IMR-90 (cell line): Measurements from ENCODE around the gene SLC39A8. TPM values are rescaled to one million over a fixed set of nuclear protein-coding genes. Genes with fewer than 3 reads are reported as not detected.

Source experiments
- ATAC-seq: fragments of 200-7000 bp; cut with Tn5 transposase; 2 replicates; pipeline ENCODE4 v1.9.1; 2020; ENCODE audit warnings: low read depth, mild to moderate bottlenecking, moderate library complexity
- BruUV-seq: library from RNA; stranded (reverse); fragments of 400-500 nt; replicated peaks from 2 replicates; lab custom pipeline; 2021; lab: Mats Ljungman, UMichigan
- CTCF ChIA-PET: fragments of 300-600 bp; formaldehyde crosslinking; extraction: SDS; loops from one replicate; lab custom pipeline; 2021; ENCODE audit warnings: antibody characterized with exemption; lab: Yijun Ruan, JAX
- POLR2A ChIA-PET: fragments of 300-600 bp; sonication (Branson Sonifier 250); formaldehyde crosslinking; loops from one replicate; lab custom pipeline; 2022; ENCODE audit warnings: antibody characterized with exemption; ENCODE audit not compliant: unreplicated experiment; lab: Charles Lee
- DNase-seq: peaks from one replicate; pipeline ENCODE4 v3.0.0; 2013
- H2AFZ ChIP-seq: replicated peaks from 2 replicates; pipeline ENCODE3; 2013; ENCODE audit warnings: low read length, mild to moderate bottlenecking; ENCODE audit not compliant: poor library complexity
- H2AK5ac ChIP-seq: 2 replicates; pipeline ENCODE4 v1.6.1; 2013; ENCODE audit warnings: low read depth, low read length, inconsistent platforms
- H2AK9ac ChIP-seq: replicated peaks from 2 replicates; pipeline ENCODE3; 2013; ENCODE audit warnings: mild to moderate bottlenecking, low read depth, low read length, moderate library complexity; ENCODE audit not compliant: poor library complexity
- H2BK120ac ChIP-seq: 2 replicates; pipeline ENCODE4 v1.6.1; 2013; ENCODE audit warnings: low read depth, low read length, inconsistent platforms
- H2BK15ac ChIP-seq: 3 replicates; pipeline ENCODE4 v1.6.1; 2013; ENCODE audit warnings: low read depth, low read length, inconsistent platforms
- H2BK20ac ChIP-seq: 2 replicates; pipeline ENCODE4 v1.6.1; 2013; ENCODE audit warnings: low read depth, mild to moderate bottlenecking, inconsistent platforms, low read length, moderate library complexity
- H2BK5ac ChIP-seq: 2 replicates; pipeline ENCODE4 v1.6.1; 2013; ENCODE audit warnings: mild to moderate bottlenecking, low read depth, low read length, inconsistent platforms; ENCODE audit not compliant: poor library complexity, severe bottlenecking
- H3K14ac ChIP-seq: replicated peaks from 2 replicates; pipeline ENCODE4 v1.6.1; 2013; ENCODE audit warnings: low read depth, low read length, inconsistent platforms
- H3K18ac ChIP-seq: 2 replicates; pipeline ENCODE4 v1.6.1; 2013; ENCODE audit warnings: low read depth, low read length, control low read depth
- H3K23ac ChIP-seq: 2 replicates; pipeline ENCODE4 v1.6.1; 2013; ENCODE audit warnings: low read depth, low read length, inconsistent platforms
- H3K27ac ChIP-seq: 2 replicates; pipeline ENCODE4 v1.5.1; 2013; ENCODE audit warnings: mild to moderate bottlenecking, control low read depth, low read length; ENCODE audit not compliant: insufficient read depth
- H3K27me3 ChIP-seq: 2 replicates; pipeline ENCODE4 v1.6.1; 2013; ENCODE audit warnings: low read length; ENCODE audit not compliant: control insufficient read depth, insufficient read depth
- H3K36me3 ChIP-seq: 2 replicates; pipeline ENCODE4 v1.6.1; 2013; ENCODE audit warnings: low read length, mixed read lengths; ENCODE audit not compliant: control insufficient read depth, insufficient read depth
- H3K4ac ChIP-seq: 2 replicates; pipeline ENCODE4 v1.6.1; 2013; ENCODE audit warnings: low read depth, low read length, inconsistent platforms
- H3K4me1 ChIP-seq: 2 replicates; pipeline ENCODE4 v1.6.1; 2013; ENCODE audit warnings: low read length, mixed read lengths; ENCODE audit not compliant: control insufficient read depth, insufficient read depth
- H3K4me2 ChIP-seq: 2 replicates; pipeline ENCODE4 v1.6.1; 2013; ENCODE audit warnings: low read depth, mild to moderate bottlenecking, control low read depth, low read length, moderate library complexity
- H3K4me3 ChIP-seq: 2 replicates; pipeline ENCODE4 v1.5.1; 2013; ENCODE audit warnings: low read depth, mild to moderate bottlenecking, control low read depth, low read length, moderate library complexity; ENCODE audit not compliant: insufficient read depth
- H3K56ac ChIP-seq: 2 replicates; pipeline ENCODE4 v1.6.1; 2013; ENCODE audit warnings: low read length, inconsistent platforms; ENCODE audit not compliant: insufficient read depth; ENCODE audit errors: extremely low read depth
- H3K79me1 ChIP-seq, 2 experiments: 2 replicates each; pipeline ENCODE4 v1.6.1; 2013; ENCODE audit warnings: low read length in 2 of 2, inconsistent platforms in 1 of 2, low read depth in 1 of 2
- H3K9ac ChIP-seq: 2 replicates; pipeline ENCODE4 v1.6.1; 2013; ENCODE audit warnings: low read depth, low read length, control low read depth
- H3K9me1 ChIP-seq: 2 replicates; pipeline ENCODE4 v1.6.1; 2013; ENCODE audit warnings: low read length, inconsistent platforms; ENCODE audit not compliant: insufficient read depth
- H3K9me3 ChIP-seq: 2 replicates; pipeline ENCODE4 v1.6.1; 2013; ENCODE audit warnings: low read length; ENCODE audit not compliant: control insufficient read depth, insufficient read depth
- H4K20me1 ChIP-seq: 2 replicates; pipeline ENCODE4 v1.6.1; 2013; ENCODE audit warnings: low read length, inconsistent platforms; ENCODE audit not compliant: insufficient read depth
- H4K5ac ChIP-seq: 2 replicates; pipeline ENCODE4 v1.6.1; 2013; ENCODE audit warnings: mild to moderate bottlenecking, low read depth, low read length, control low read depth
- H4K8ac ChIP-seq, 2 experiments: 2 replicates each; pipeline ENCODE4 v1.6.1; 2013; ENCODE audit warnings: low read depth in 2 of 2, low read length in 2 of 2, control low read depth in 1 of 2, inconsistent platforms in 1 of 2
- H4K91ac ChIP-seq: 2 replicates; pipeline ENCODE4 v1.6.1; 2013; ENCODE audit warnings: low read depth, low read length, inconsistent platforms; ENCODE audit not compliant: insufficient read depth
- BHLHE40 ChIP-seq: fragments of 150-350 bp; IDR thresholded peaks from 2 replicates; pipeline ENCODE4 v1.6.1; 2016; ENCODE audit warnings: mild to moderate bottlenecking, low read depth, low read length
- FOS ChIP-seq: fragments of 150-350 bp; IDR thresholded peaks from 2 replicates; pipeline ENCODE4 v1.6.1; 2016; ENCODE audit warnings: low read depth, low read length
- MAFK ChIP-seq: IDR thresholded peaks from 2 replicates; pipeline ENCODE4 v1.6.1; 2012; ENCODE audit warnings: low read depth, low read length, improper control_type of control experiment
- MAZ ChIP-seq: IDR thresholded peaks from 2 replicates; pipeline ENCODE4 v1.6.1; 2012; ENCODE audit warnings: low read depth, mild to moderate bottlenecking, low read length, improper control_type of control experiment, moderate library complexity, borderline replicate concordance
- MXI1 ChIP-seq: IDR thresholded peaks from 2 replicates; pipeline ENCODE4 v1.6.1; 2012; ENCODE audit warnings: low read depth, mild to moderate bottlenecking, low read length, moderate library complexity, borderline replicate concordance
- NFE2L2 ChIP-seq: fragments of 150-350 bp; IDR thresholded peaks from 2 replicates; pipeline ENCODE4 v1.6.1; 2016; ENCODE audit warnings: low read depth, mild to moderate bottlenecking, low read length
- POLR2A ChIP-seq: IDR thresholded peaks from 2 replicates; pipeline ENCODE4 v1.6.1; 2012; ENCODE audit warnings: mild to moderate bottlenecking, low read depth, low read length
- RAD21 ChIP-seq: IDR thresholded peaks from 2 replicates; pipeline ENCODE4 v1.6.1; 2012; ENCODE audit warnings: low read length, improper control_type of control experiment
- RCOR1 ChIP-seq: IDR thresholded peaks from 2 replicates; pipeline ENCODE4 v1.6.1; 2012; ENCODE audit warnings: mild to moderate bottlenecking, low read length, improper control_type of control experiment; ENCODE audit not compliant: insufficient replicate concordance
- RFX5 ChIP-seq: IDR thresholded peaks from 2 replicates; pipeline ENCODE4 v1.8.0; 2012; ENCODE audit warnings: low read depth, mild to moderate bottlenecking, low read length, moderate library complexity
- SMC3 ChIP-seq: fragments of 150-350 bp; IDR thresholded peaks from 2 replicates; pipeline ENCODE4 v1.6.1; 2016; ENCODE audit warnings: low read depth, mild to moderate bottlenecking, antibody characterized with exemption, low read length, moderate library complexity
- USF2 ChIP-seq: fragments of 150-350 bp; IDR thresholded peaks from 2 replicates; pipeline ENCODE4 v1.6.1; 2017; ENCODE audit warnings: mild to moderate bottlenecking, antibody characterized with exemption, low read length, low read depth
- WGBS, 2 experiments: methylation state at CpG; one replicate each; pipeline versions ENCODE4 v1.1.5 to v1.1.7; 2013; ENCODE audit warnings: missing lambda C conversion rate in 2 of 2; ENCODE audit not compliant: insufficient read length in 1 of 2; ENCODE audit errors: extremely low coverage in 2 of 2; 5-methylcytosine and 5-hydroxymethylcytosine counted together
- dilution Hi-C: fragments of 300-500 bp; cut with HindIII; formaldehyde crosslinking; loops from one replicate; pipeline ENCODE4 v1.14.3; 2018; ENCODE audit warnings: low sequenced_read_pairs; ENCODE audit not compliant: unreplicated experiment
- in situ Hi-C: fragments of 300-500 bp; cut with MboI; formaldehyde crosslinking; loops from 3 replicates; pipeline ENCODE4 v1.14.3; 2019; ENCODE audit warnings: low sequenced_read_pairs, inconsistent platforms, mixed read lengths
- intact Hi-C: fragments of 100-400 bp; cut with micrococcal nuclease; formaldehyde crosslinking; loops from 2 replicates; pipeline ENCODE4 v1.10.0; 2022
- polyA plus RNA-seq, 3 experiments: library from polyadenylated mRNA; depleted of rRNA; stranded (reverse); fragments of >200 nt; gene quantifications; 2 replicates each; pipeline ENCODE4 v1.2.3, GENCODE V29; 2012; ENCODE audit warnings: low replicate concordance in 1 of 3
- total RNA-seq: library from RNA; depleted of rRNA; stranded (reverse); fragments of >200 nt; gene quantifications from 2 replicates; pipeline ENCODE4 v1.2.3, GENCODE V29; 2012
- TF ChIP-seq, protein P1 (sequence below): conservative IDR thresholded peaks from 2 replicates; pipeline ENCODE4 v1.5.1; 2012; ENCODE audit warnings: mild to moderate bottlenecking, low read depth, low read length, improper control_type of control experiment
- TF ChIP-seq, protein P2 (sequence below): fragments of 150-350 bp; IDR thresholded peaks from 2 replicates; pipeline ENCODE4 v1.6.1; 2016; ENCODE audit warnings: low read depth, mild to moderate bottlenecking, low read length, moderate library complexity, borderline replicate concordance

SLC39A8 gene
- total and polyA plus RNA-seq, 2 of the 4 experiments (the other 2 are of a cell fraction): 0.05 to 0.18 TPM

DNA sequence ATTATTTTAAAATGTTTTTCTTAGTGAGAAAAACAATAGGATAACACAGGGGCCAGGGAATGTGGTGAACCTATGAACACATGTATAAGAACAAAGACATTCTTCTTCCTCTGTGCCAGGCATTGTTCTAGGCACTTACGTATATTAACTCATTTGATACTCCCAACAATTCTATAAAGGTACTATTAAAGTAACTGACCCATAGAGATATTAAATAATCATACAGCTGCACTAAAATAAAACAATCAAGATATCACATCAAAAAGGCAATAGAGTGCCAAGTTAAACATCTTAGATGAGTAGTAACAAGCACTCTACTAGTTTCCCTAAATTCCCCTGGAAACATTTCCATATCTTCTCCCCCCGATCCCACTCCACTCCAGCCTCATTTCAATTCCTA, 33.4 kb downstream of the SLC39A8 start:
- H2BK15ac ChIP-seq: no peak overlapping the region
- H2AK9ac ChIP-seq: no peak overlapping the region
- no peak for TF ChIP-seq RCOR1
- no peak for TF ChIP-seq MXI1
- TF ChIP-seq MAZ: no peak
- TF ChIP-seq, protein P1, sequence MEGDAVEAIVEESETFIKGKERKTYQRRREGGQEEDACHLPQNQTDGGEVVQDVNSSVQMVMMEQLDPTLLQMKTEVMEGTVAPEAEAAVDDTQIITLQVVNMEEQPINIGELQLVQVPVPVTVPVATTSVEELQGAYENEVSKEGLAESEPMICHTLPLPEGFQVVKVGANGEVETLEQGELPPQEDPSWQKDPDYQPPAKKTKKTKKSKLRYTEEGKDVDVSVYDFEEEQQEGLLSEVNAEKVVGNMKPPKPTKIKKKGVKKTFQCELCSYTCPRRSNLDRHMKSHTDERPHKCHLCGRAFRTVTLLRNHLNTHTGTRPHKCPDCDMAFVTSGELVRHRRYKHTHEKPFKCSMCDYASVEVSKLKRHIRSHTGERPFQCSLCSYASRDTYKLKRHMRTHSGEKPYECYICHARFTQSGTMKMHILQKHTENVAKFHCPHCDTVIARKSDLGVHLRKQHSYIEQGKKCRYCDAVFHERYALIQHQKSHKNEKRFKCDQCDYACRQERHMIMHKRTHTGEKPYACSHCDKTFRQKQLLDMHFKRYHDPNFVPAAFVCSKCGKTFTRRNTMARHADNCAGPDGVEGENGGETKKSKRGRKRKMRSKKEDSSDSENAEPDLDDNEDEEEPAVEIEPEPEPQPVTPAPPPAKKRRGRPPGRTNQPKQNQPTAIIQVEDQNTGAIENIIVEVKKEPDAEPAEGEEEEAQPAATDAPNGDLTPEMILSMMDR: no peak
- TF ChIP-seq, protein P2, sequence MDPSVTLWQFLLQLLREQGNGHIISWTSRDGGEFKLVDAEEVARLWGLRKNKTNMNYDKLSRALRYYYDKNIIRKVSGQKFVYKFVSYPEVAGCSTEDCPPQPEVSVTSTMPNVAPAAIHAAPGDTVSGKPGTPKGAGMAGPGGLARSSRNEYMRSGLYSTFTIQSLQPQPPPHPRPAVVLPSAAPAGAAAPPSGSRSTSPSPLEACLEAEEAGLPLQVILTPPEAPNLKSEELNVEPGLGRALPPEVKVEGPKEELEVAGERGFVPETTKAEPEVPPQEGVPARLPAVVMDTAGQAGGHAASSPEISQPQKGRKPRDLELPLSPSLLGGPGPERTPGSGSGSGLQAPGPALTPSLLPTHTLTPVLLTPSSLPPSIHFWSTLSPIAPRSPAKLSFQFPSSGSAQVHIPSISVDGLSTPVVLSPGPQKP: no peak
- TF ChIP-seq POLR2A: no peak
- TF ChIP-seq MAFK: no peak
- no peak for TF ChIP-seq RFX5
- no peak for TF ChIP-seq USF2
- TF ChIP-seq SMC3: no peak
- TF ChIP-seq RAD21: no peak
- no peak for TF ChIP-seq NFE2L2
- TF ChIP-seq BHLHE40: no peak
- no peak for TF ChIP-seq FOS
- no peak for DNase-seq
- H2BK120ac ChIP-seq: no peak overlapping the region
- H4K20me1 ChIP-seq: no peaks in the 10 kb centered on the region
- no peaks in the 10 kb centered on the region for H3K27me3 ChIP-seq
- no peaks in the 10 kb centered on the region for H3K9me3 ChIP-seq
- no peak overlapping the region for H2AK5ac ChIP-seq
- in situ Hi-C loops: no loop called here
- no peak overlapping the region for H4K91ac ChIP-seq
- H3K4me1 ChIP-seq: no peaks in the 10 kb centered on the region
- H3K56ac ChIP-seq: no peak overlapping the region
- H3K4ac ChIP-seq: no peak overlapping the region
- no peak for ATAC-seq
- ChIA-PET POLR2A (no interaction called here), CTCF (no interaction called here)
- intact Hi-C loops: no loop called here
- WGBS, 2 experiments: no CpG with 5 or more reads among the region's 2 CpGs
- no peak overlapping the region for H3K9ac ChIP-seq
- H3K23ac ChIP-seq: no peak overlapping the region
- H3K9me1 ChIP-seq: no peaks in the 10 kb centered on the region
- no peak overlapping the region for H4K8ac ChIP-seq
- H3K14ac ChIP-seq: no peak overlapping the region
- no peak overlapping the region for H3K18ac ChIP-seq
- no peak overlapping the region for H3K4me3 ChIP-seq
- no TSS peak for BruUV-seq
- no peak overlapping the region for H4K5ac ChIP-seq
- H3K4me2 ChIP-seq: no peak overlapping the region
- no peak overlapping the region for H2BK5ac ChIP-seq
- no peak overlapping the region for H3K27ac ChIP-seq
- no peaks in the 10 kb centered on the region for H3K79me1 ChIP-seq
- H3K36me3 ChIP-seq: no peaks in the 10 kb centered on the region
- no peak overlapping the region for H2BK20ac ChIP-seq
- H2AFZ ChIP-seq: no peak overlapping the region
- dilution Hi-C loops: no loop called here
